Measurements from ENCODE around the gene GOLGA5.

Gene GOLGA5

GRCh38 chr14:92792885-92793284, 1.2 kb upstream of the GOLGA5 start:
- Histone ChIP-seq H3K23ac (ENCODE audit: low read depth, low read length, poor library complexity) (no peak overlapping the region), H3K27me3 (ENCODE audit: control insufficient read depth in 3 of 3, insufficient read depth in 3 of 3, low read depth in 1 of 3, low read length in 3 of 3) (no peaks in the 10 kb centered on the region), H2BK120ac (ENCODE audit: low read depth, low read length) (no peak overlapping the region), H2AFZ (ENCODE audit: low read length) (no peak overlapping the region), H3K36me3 (replicated peaks in 1 of 2; ENCODE audit: control insufficient read depth in 2 of 2, insufficient read depth in 2 of 2, low read length in 2 of 2) (peaks cover 4 to 8% of the 10 kb centered on the region in 2 donors), H3K4me1 (ENCODE audit: control insufficient read depth in 2 of 2, insufficient read depth in 1 of 2, low read depth in 1 of 2, low read length in 2 of 2) (no peaks in the 10 kb centered on the region), H3K27ac (replicated peaks; ENCODE audit: low read length) (no peak overlapping the region), H3K4ac (ENCODE audit: low read length) (no peak overlapping the region), H3K4me2 (ENCODE audit: insufficient read depth, low read length, poor library complexity, severe bottlenecking) (no peak overlapping the region), H3K18ac (ENCODE audit: low read length) (no peak overlapping the region), H4K91ac (ENCODE audit: low read depth, low read length, poor library complexity) (no peak overlapping the region), H2BK5ac (ENCODE audit: low read length) (no peak overlapping the region), H3K14ac (ENCODE audit: low read length) (no peak overlapping the region), H3K79me1 (ENCODE audit: low read depth, low read length) (peaks cover 3% of the 10 kb centered on the region), H3K4me3 (ENCODE audit: low read length in 2 of 2) (no peak overlapping the region), H2AK5ac (ENCODE audit: low read depth, low read length) (no peak overlapping the region), H3K9ac (ENCODE audit: low read depth, low read length, poor library complexity) (no peak overlapping the region), H2BK15ac (ENCODE audit: low read length) (no peak overlapping the region), H3K9me3 (replicated peaks in 1 of 2; ENCODE audit: control insufficient read depth in 2 of 2, insufficient read depth in 1 of 2, low read depth in 1 of 2, low read length in 2 of 2) (no peaks in the 10 kb centered on the region), H2BK12ac (ENCODE audit: low read length) (no peak overlapping the region), H4K8ac (ENCODE audit: low read depth, low read length) (no peak overlapping the region)
- no CpG with 5 or more reads among the region's 4 CpGs for WGBS, 2 donors (ENCODE audit: extremely low coverage in 2 of 2, insufficient read length in 2 of 2, insufficient replicate concordance in 1 of 2)
- DNase-seq (ENCODE audit: low spot score): no peak

- Histone ChIP-seq H2BK15ac (ENCODE audit: low read length) (no peak overlapping the region), H3K27me3 (ENCODE audit: control insufficient read depth in 3 of 3, insufficient read depth in 3 of 3, low read depth in 1 of 3, low read length in 3 of 3) (no peaks in the 10 kb centered on the region), H3K4me2 (ENCODE audit: insufficient read depth, low read length, poor library complexity, severe bottlenecking) (peak overlapping the region; percentile 80), H3K4me1 (ENCODE audit: control insufficient read depth in 2 of 2, insufficient read depth in 1 of 2, low read depth in 1 of 2, low read length in 2 of 2) (no peaks in the 10 kb centered on the region), H3K79me1 (ENCODE audit: low read depth, low read length) (peaks cover 4% of the 10 kb centered on the region), H3K14ac (ENCODE audit: low read length) (no peak overlapping the region), H3K27ac (replicated peaks; ENCODE audit: low read length) (no peak overlapping the region), H2AK5ac (ENCODE audit: low read depth, low read length) (peak overlapping the region; percentile 36), H3K4ac (ENCODE audit: low read length) (no peak overlapping the region), H3K4me3 (ENCODE audit: low read length in 2 of 2) (peak overlapping the region; percentile 59 to 98), H2BK120ac (ENCODE audit: low read depth, low read length) (no peak overlapping the region), H3K23ac (ENCODE audit: low read depth, low read length, poor library complexity) (no peak overlapping the region), H3K36me3 (replicated peaks in 1 of 2; ENCODE audit: control insufficient read depth in 2 of 2, insufficient read depth in 2 of 2, low read length in 2 of 2) (peaks cover 5 to 22% of the 10 kb centered on the region in 2 donors), H2BK12ac (ENCODE audit: low read length) (no peak overlapping the region), H2BK5ac (ENCODE audit: low read length) (no peak overlapping the region), H3K9me3 (replicated peaks in 1 of 2; ENCODE audit: control insufficient read depth in 2 of 2, insufficient read depth in 1 of 2, low read depth in 1 of 2, low read length in 2 of 2) (no peaks in the 10 kb centered on the region), H4K91ac (ENCODE audit: low read depth, low read length, poor library complexity) (no peak overlapping the region), H3K9ac (ENCODE audit: low read depth, low read length, poor library complexity) (peak overlapping the region; percentile 97), H4K8ac (ENCODE audit: low read depth, low read length) (no peak overlapping the region), H2AFZ (ENCODE audit: low read length) (peak overlapping the region; percentile 86), H3K18ac (ENCODE audit: low read length) (peak overlapping the region; percentile 44)
- DNase-seq (ENCODE audit: low spot score): no peak
- no CpG with 5 or more reads among the region's 20 CpGs for WGBS, 2 donors (ENCODE audit: extremely low coverage in 2 of 2, insufficient read length in 2 of 2, insufficient replicate concordance in 1 of 2)
These were observed 439 bp downstream of the GOLGA5 start for GRCh38 chr14:92794547-92794941.

- H2BK15ac ChIP-seq (ENCODE audit: low read length): no peak overlapping the region
- H3K9ac ChIP-seq (ENCODE audit: low read depth, low read length, poor library complexity): peak overlapping the region; percentile 97
- H2BK120ac ChIP-seq (ENCODE audit: low read depth, low read length): no peak overlapping the region
- no peak overlapping the region for H3K27ac ChIP-seq (replicated peaks; ENCODE audit: low read length)
- peak overlapping the region; percentile 86 for H2AFZ ChIP-seq (ENCODE audit: low read length)
- peaks cover 5 to 26% of the 10 kb centered on the region in 2 donors for H3K36me3 ChIP-seq (replicated peaks in 1 of 2; ENCODE audit: control insufficient read depth in 2 of 2, insufficient read depth in 2 of 2, low read length in 2 of 2)
- H3K4me1 ChIP-seq (ENCODE audit: control insufficient read depth in 2 of 2, insufficient read depth in 1 of 2, low read depth in 1 of 2, low read length in 2 of 2): no peaks in the 10 kb centered on the region
- no peak overlapping the region for H2AK5ac ChIP-seq (ENCODE audit: low read depth, low read length)
- no peak overlapping the region for H3K4ac ChIP-seq (ENCODE audit: low read length)
- peak overlapping the region; percentile 59 to 98 for H3K4me3 ChIP-seq (ENCODE audit: low read length in 2 of 2)
- no peak for DNase-seq (ENCODE audit: low spot score)
- H3K27me3 ChIP-seq (ENCODE audit: control insufficient read depth in 3 of 3, insufficient read depth in 3 of 3, low read depth in 1 of 3, low read length in 3 of 3): no peaks in the 10 kb centered on the region
- no peak overlapping the region for H2BK12ac ChIP-seq (ENCODE audit: low read length)
- no peak overlapping the region for H3K23ac ChIP-seq (ENCODE audit: low read depth, low read length, poor library complexity)
- WGBS, 2 donors (ENCODE audit: extremely low coverage in 2 of 2, insufficient read length in 2 of 2, insufficient replicate concordance in 1 of 2): no CpG with 5 or more reads among the region's 6 CpGs
- no peak overlapping the region for H4K91ac ChIP-seq (ENCODE audit: low read depth, low read length, poor library complexity)
- H3K14ac ChIP-seq (ENCODE audit: low read length): no peak overlapping the region
- H4K8ac ChIP-seq (ENCODE audit: low read depth, low read length): no peak overlapping the region
- H3K4me2 ChIP-seq (ENCODE audit: insufficient read depth, low read length, poor library complexity, severe bottlenecking): peak overlapping the region; percentile 80
- H2BK5ac ChIP-seq (ENCODE audit: low read length): no peak overlapping the region
- no peak overlapping the region for H3K18ac ChIP-seq (ENCODE audit: low read length)
- H3K79me1 ChIP-seq (ENCODE audit: low read depth, low read length): peaks cover 5% of the 10 kb centered on the region
- H3K9me3 ChIP-seq (replicated peaks in 1 of 2; ENCODE audit: control insufficient read depth in 2 of 2, insufficient read depth in 1 of 2, low read depth in 1 of 2, low read length in 2 of 2): no peaks in the 10 kb centered on the region
These were observed 856 bp downstream of the GOLGA5 start for GRCh38 chr14:92794961-92795360.

- Histone ChIP-seq H2BK5ac (ENCODE audit: low read length) (no peak overlapping the region), H3K9ac (ENCODE audit: low read depth, low read length, poor library complexity) (no peak overlapping the region), H3K23ac (ENCODE audit: low read depth, low read length, poor library complexity) (no peak overlapping the region), H3K27me3 (ENCODE audit: control insufficient read depth in 3 of 3, insufficient read depth in 3 of 3, low read depth in 1 of 3, low read length in 3 of 3) (no peaks in the 10 kb centered on the region), H3K9me3 (replicated peaks in 1 of 2; ENCODE audit: control insufficient read depth in 2 of 2, insufficient read depth in 1 of 2, low read depth in 1 of 2, low read length in 2 of 2) (no peaks in the 10 kb centered on the region), H2AK5ac (ENCODE audit: low read depth, low read length) (no peak overlapping the region), H3K79me1 (ENCODE audit: low read depth, low read length) (peaks cover 5% of the 10 kb centered on the region), H3K4me2 (ENCODE audit: insufficient read depth, low read length, poor library complexity, severe bottlenecking) (no peak overlapping the region), H2BK120ac (ENCODE audit: low read depth, low read length) (no peak overlapping the region), H3K4me1 (ENCODE audit: control insufficient read depth in 2 of 2, insufficient read depth in 1 of 2, low read depth in 1 of 2, low read length in 2 of 2) (no peaks in the 10 kb centered on the region), H2AFZ (ENCODE audit: low read length) (no peak overlapping the region), H3K14ac (ENCODE audit: low read length) (no peak overlapping the region), H2BK15ac (ENCODE audit: low read length) (no peak overlapping the region), H3K27ac (replicated peaks; ENCODE audit: low read length) (no peak overlapping the region), H3K36me3 (replicated peaks in 1 of 2; ENCODE audit: control insufficient read depth in 2 of 2, insufficient read depth in 2 of 2, low read length in 2 of 2) (peaks cover 7 to 48% of the 10 kb centered on the region in 2 donors), H4K91ac (ENCODE audit: low read depth, low read length, poor library complexity) (no peak overlapping the region), H3K4ac (ENCODE audit: low read length) (no peak overlapping the region), H3K18ac (ENCODE audit: low read length) (no peak overlapping the region), H3K4me3 (ENCODE audit: low read length in 2 of 2) (no peak overlapping the region), H2BK12ac (ENCODE audit: low read length) (no peak overlapping the region), H4K8ac (ENCODE audit: low read depth, low read length) (no peak overlapping the region)
- no peak for DNase-seq (ENCODE audit: low spot score)
- WGBS, 2 donors (ENCODE audit: extremely low coverage in 2 of 2, insufficient read length in 2 of 2, insufficient replicate concordance in 1 of 2): no CpG with 5 or more reads among the region's 6 CpGs
These were observed 4.0 kb downstream of the GOLGA5 start for GRCh38 chr14:92797935-92798653.
